Spleen (tissue), 11 donors: ENCODE results near the gene KCNE3. TPM values are rescaled to one million over a fixed set of nuclear protein-coding genes. Genes with fewer than 3 reads are reported as not detected.

Source experiments
- DNase-seq: peaks from one replicate; pipeline ENCODE4 v3.0.0-alpha.2; 2020
- H3K27ac ChIP-seq, 8 donors: fragments of 200-600 bp; sonication (generic) in 7 of 8; 1 replicate in 4 of 8; 2 replicates in 4 of 8; pipeline versions ENCODE4 v1.5.0 to v1.8.0; 2016 to 2021; ENCODE audit warnings: inconsistent platforms in 4 of 8, mild to moderate bottlenecking in 4 of 8, moderate library complexity in 1 of 8
- H3K27me3 ChIP-seq, 7 donors: fragments of 200-600 bp; sonication (generic) in 6 of 7; replicated peaks in 1 of 7; 1 replicate in 4 of 7; 2 replicates in 3 of 7; pipeline versions ENCODE4 v1.5.0 to v1.8.0; 2016 to 2021; ENCODE audit warnings: inconsistent platforms in 3 of 7, mild to moderate bottlenecking in 1 of 7
- H3K36me3 ChIP-seq, 6 donors: fragments of 200-600 bp; sonication (generic) in 5 of 6; 1 replicate in 4 of 6; 2 replicates in 2 of 6; pipeline versions ENCODE4 v1.5.0 to v1.8.0; 2016 to 2021; ENCODE audit warnings: inconsistent platforms in 2 of 6
- H3K4me1 ChIP-seq, 6 donors: fragments of 200-600 bp; sonication (generic) in 5 of 6; 1 replicate in 3 of 6; 2 replicates in 3 of 6; pipeline versions ENCODE4 v1.5.0 to v1.8.0; 2016 to 2021; ENCODE audit warnings: inconsistent platforms in 3 of 6
- H3K4me3 ChIP-seq, 8 donors: fragments of 200-600 bp; sonication (generic) in 7 of 8; 1 replicate in 4 of 8; 2 replicates in 4 of 8; pipeline versions ENCODE4 v1.5.0 to v1.8.0; 2016 to 2021; ENCODE audit warnings: inconsistent platforms in 4 of 8, mild to moderate bottlenecking in 4 of 8, moderate library complexity in 2 of 8
- H3K9me3 ChIP-seq, 8 donors: fragments of 200-600 bp; sonication (generic) in 7 of 8; 1 replicate in 4 of 8; 2 replicates in 4 of 8; pipeline versions ENCODE4 v1.5.0 to v1.8.0; 2016 to 2021; ENCODE audit warnings: inconsistent platforms in 4 of 8
- POLR2A ChIP-seq, 3 donors: fragments of 450-650 bp; IDR thresholded peaks; one replicate each; pipeline ENCODE4 v1.5.1; 2017; ENCODE audit warnings: antibody characterized with exemption in 3 of 3, mild to moderate bottlenecking in 1 of 3
- POLR2AphosphoS5 ChIP-seq, 3 donors: sonication (generic); formaldehyde crosslinking; IDR thresholded peaks; one replicate each; pipeline ENCODE4 v1.5.1; 2017; ENCODE audit warnings: antibody characterized with exemption in 3 of 3
- WGBS, 5 donors: extraction: QIAGEN DNeasy Blood & Tissue Kit in 3 of 5; methylation state at CpG; one replicate each; pipeline versions ENCODE4 v1.1.5 to v1.1.7; 2013 to 2018; 5-methylcytosine and 5-hydroxymethylcytosine counted together
- intact Hi-C: fragments of 100-400 bp; cut with DNase I; formaldehyde crosslinking; loops from one replicate; pipeline ENCODE4 v1.15.0; 2023; ENCODE audit warnings: low total_unique reads
- polyA plus RNA-seq, 3 donors: library from polyadenylated mRNA; stranded (reverse); fragments of 200-250 nt; gene quantifications; one replicate each; pipeline ENCODE4 v1.2.1, GENCODE V29; 2013
- total RNA-seq, 7 donors: library from RNA; depleted of rRNA in 3 of 7; stranded (reverse); fragments of >200 nt in 3 of 7; fragmentation: NEBNext Ultra II Directional in 4 of 7; extraction: Animal tissue kit (Norgen Biotek cat#: 25700) in 4 of 7; gene quantifications; one replicate each; pipeline versions ENCODE4 v1.1.0 to v1.2.1, GENCODE V29; 2016 to 2021
- TF ChIP-seq, protein P1 (sequence below), 11 experiments: fragments of 200-600 bp in 7 of 11; fragments of 450-650 bp in 4 of 11; sonication (generic) in 4 of 11; IDR thresholded peaks in 8 of 11; conservative IDR thresholded peaks in 3 of 11; 1 replicate in 7 of 11; 2 replicates in 4 of 11; pipeline versions ENCODE4 v1.4.0 to v1.8.0; 2016 to 2021; ENCODE audit warnings: antibody characterized with exemption in 11 of 11, inconsistent platforms in 4 of 11, mild to moderate bottlenecking in 1 of 11
- donor health status: healthy with polysubstance abuse.
- donor health status: DM: no; HTN: no; CAD: no; lungs with moderate emphysema.
- donor health status: DM: no; HTN: no; CAD: no.
- donor health status: Bipolar disorder and iron deficiency.
- donor health status: healthy.
- donor health status: DM: no; HTN: no; CAD: no.
- donor health status: DM: yes; HTN: yes; CAD: no.

The KCNE3 gene
- total and polyA plus RNA-seq, 10 donors = 4.2 to 61.8 (median 23.3) TPM

DNA sequence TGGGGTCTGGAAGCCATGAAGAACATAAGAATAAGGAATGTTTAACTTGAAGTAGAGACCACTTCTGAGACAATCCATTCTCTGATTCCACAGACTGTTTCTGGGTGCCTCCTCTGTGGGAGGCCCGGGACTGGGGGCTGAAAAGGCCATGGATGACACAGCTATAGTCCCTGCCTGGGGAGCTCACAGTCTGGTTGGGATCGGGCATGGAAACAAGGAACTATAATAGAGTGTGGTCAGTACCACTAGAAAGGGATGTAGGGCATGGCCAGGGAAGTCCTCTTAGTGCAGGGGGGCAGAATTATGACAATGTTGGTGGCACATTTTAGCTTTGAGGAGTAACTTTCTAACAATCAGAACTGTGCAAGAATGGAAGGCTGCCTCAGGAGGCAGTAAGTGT lies 9.2 kb upstream of the KCNE3 start:
- Histone ChIP-seq H3K4me1 (peaks cover 0 to 10% (median 0%) of the 10 kb centered on the region in 6 donors), H3K36me3 (no peaks in the 10 kb centered on the region), H3K27me3 (peaks cover 0 to 4% (median 0%) of the 10 kb centered on the region in 7 donors), H3K9me3 (no peaks in the 10 kb centered on the region), H3K27ac (no peak overlapping the region), H3K4me3 (no peak overlapping the region)
- no peak for DNase-seq
- intact Hi-C loops = no loop called here
- TF ChIP-seq, protein P1, sequence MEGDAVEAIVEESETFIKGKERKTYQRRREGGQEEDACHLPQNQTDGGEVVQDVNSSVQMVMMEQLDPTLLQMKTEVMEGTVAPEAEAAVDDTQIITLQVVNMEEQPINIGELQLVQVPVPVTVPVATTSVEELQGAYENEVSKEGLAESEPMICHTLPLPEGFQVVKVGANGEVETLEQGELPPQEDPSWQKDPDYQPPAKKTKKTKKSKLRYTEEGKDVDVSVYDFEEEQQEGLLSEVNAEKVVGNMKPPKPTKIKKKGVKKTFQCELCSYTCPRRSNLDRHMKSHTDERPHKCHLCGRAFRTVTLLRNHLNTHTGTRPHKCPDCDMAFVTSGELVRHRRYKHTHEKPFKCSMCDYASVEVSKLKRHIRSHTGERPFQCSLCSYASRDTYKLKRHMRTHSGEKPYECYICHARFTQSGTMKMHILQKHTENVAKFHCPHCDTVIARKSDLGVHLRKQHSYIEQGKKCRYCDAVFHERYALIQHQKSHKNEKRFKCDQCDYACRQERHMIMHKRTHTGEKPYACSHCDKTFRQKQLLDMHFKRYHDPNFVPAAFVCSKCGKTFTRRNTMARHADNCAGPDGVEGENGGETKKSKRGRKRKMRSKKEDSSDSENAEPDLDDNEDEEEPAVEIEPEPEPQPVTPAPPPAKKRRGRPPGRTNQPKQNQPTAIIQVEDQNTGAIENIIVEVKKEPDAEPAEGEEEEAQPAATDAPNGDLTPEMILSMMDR (IDR thresholded peaks at IDR 0.05 in 8 of 11, conservative IDR thresholded peaks at IDR 0.05 in 3 of 11) = no peak
- TF ChIP-seq POLR2A (IDR thresholded peaks at IDR 0.05) (no peak), POLR2AphosphoS5 (IDR thresholded peaks at IDR 0.05) (no peak)
- WGBS, 5 donors = 70 to 89% (median 82%) methylated on average over 2 of the region's 2 CpGs

DNA sequence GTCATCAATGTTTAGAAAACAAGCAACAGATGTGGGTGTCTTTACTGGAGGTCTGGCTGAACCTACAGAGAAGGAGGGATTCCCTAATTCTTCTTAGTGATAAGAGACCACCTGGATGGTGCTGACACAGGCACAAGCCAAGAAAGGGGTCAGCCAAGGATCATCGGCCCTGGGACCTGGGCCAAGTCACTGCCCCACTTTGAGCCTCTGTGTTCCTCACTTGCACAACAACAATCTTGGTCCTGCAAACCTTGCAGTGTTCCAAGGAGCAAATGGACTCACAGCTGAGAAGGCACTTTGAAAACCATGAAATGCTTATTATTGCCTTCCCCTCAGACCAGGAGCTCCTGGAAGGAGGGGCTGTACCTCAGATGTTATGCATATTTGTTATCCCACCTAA lies 7.0 kb upstream of the KCNE3 start:
- TF ChIP-seq, protein P1 (IDR thresholded peaks at IDR 0.05 in 8 of 11, conservative IDR thresholded peaks at IDR 0.05 in 3 of 11) = no peak
- TF ChIP-seq POLR2AphosphoS5 (IDR thresholded peaks at IDR 0.05) = no peak
- no peak for TF ChIP-seq POLR2A (IDR thresholded peaks at IDR 0.05)
- DNase-seq = no peak
- peaks cover 0 to 4% (median 0%) of the 10 kb centered on the region in 6 donors for H3K4me1 ChIP-seq
- H3K27me3 ChIP-seq = peaks cover 0 to 2% (median 0%) of the 10 kb centered on the region in 7 donors
- no peaks in the 10 kb centered on the region for H3K36me3 ChIP-seq
- intact Hi-C loops = no loop called here
- no peak overlapping the region for H3K4me3 ChIP-seq
- H3K9me3 ChIP-seq = no peaks in the 10 kb centered on the region
- 33 to 64% (median 44%) methylated on average over 1 of the region's 1 CpG for WGBS, 5 donors
- peak overlapping the region in 1 of 8 donors; percentile 55 for H3K27ac ChIP-seq

DNA sequence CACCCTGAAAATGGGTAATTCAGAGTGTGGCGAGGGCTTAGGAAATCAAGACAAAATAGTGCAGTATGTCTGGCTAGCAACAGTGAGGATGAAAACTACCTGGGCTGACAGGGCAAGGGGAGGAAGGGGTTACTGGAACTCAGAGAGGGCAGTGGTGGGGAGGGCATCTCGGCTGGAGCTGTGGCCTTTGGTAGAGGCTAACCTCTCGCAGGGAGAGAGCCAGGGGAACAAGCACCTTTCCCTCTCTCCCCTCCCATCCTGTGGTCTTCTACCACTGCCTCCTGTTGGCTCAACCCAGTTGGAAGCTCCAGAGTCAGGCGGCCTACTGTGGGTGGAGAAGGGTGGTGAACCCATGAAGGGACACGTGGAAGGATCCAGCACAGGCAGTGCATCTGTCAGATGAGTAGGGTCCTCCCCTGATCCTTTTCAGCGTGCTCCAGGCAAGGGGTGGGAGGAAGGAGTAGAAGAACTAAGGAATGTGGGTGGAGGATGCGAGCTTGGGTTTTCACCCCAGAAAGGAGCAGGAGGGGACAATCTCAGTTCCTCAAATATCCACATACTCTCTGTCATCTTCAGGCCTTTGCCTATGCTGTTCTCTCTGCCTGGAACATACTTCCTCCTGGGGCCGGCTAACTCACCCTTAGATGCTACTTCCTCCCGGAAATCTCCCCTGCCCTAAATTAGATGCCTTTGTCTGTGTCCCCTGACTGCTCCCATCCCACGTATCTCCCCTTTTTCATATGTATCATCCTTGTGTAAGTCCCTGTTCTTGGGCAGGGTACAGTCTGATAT lies 6.2 kb upstream of the KCNE3 start:
- Histone ChIP-seq H3K9me3 (no peaks in the 10 kb centered on the region), H3K4me3 (no peak overlapping the region), H3K36me3 (no peaks in the 10 kb centered on the region), H3K27ac (peak overlapping the region in 1 of 8 donors; percentile 55), H3K27me3 (no peaks in the 10 kb centered on the region), H3K4me1 (peaks cover 0 to 10% (median 2%) of the 10 kb centered on the region in 6 donors)
- DNase-seq = no peak
- WGBS, 5 donors = 65 to 69% (median 68%) methylated on average over 10 of the region's 10 CpGs
- intact Hi-C loops = no loop called here
- TF ChIP-seq POLR2A (IDR thresholded peaks at IDR 0.05) (no peak), POLR2AphosphoS5 (IDR thresholded peaks at IDR 0.05) (no peak)
- TF ChIP-seq, protein P1 (IDR thresholded peaks at IDR 0.05 in 8 of 11, conservative IDR thresholded peaks at IDR 0.05 in 3 of 11) = no peak

DNA sequence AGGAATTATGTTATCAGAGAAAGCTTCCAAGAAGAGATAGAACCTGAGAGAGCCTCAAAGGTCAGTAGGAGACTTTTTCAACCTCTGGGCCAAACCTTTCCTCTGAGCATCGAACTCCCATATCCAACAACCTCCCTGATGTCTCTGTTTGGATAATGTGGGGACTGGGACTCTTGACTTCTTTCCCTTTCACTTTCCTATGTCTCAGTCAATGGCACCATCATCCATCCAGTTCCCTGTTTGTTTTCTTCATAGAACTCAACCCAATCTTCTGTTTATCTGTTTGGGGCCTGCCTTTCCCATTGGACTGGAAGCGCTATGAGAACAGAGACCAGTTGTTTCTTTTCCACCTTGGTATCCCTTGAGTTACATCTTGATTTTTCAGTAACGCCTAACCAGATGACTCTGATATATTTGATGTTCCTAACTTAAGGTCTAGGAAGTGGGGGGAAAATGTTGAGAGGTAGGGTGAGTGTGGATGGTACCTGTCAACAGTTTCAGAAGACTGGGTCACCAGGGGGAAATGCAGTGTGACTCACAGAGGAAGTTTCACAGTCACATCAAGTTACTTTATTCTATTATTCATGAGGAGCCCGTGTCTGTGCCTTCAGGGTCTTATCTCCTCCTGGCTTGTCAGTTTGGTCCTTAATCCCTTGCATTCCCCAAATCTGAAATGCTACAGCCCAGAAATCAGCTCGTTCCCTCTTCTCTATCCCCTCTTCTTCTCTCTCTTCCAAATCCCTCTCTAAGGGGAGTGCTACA lies 4.5 kb upstream of the KCNE3 start:
- no peak overlapping the region for H3K27ac ChIP-seq
- H3K9me3 ChIP-seq = no peaks in the 10 kb centered on the region
- H3K4me3 ChIP-seq = no peak overlapping the region
- no peaks in the 10 kb centered on the region for H3K36me3 ChIP-seq
- TF ChIP-seq, protein P1 (IDR thresholded peaks at IDR 0.05 in 8 of 11, conservative IDR thresholded peaks at IDR 0.05 in 3 of 11) = no peak
- no peak for TF ChIP-seq POLR2AphosphoS5 (IDR thresholded peaks at IDR 0.05)
- TF ChIP-seq POLR2A (IDR thresholded peaks at IDR 0.05) = no peak
- WGBS, 5 donors = 70 to 82% (median 78%) methylated on average over 5 of the region's 5 CpGs
- no peak for DNase-seq
- peaks cover 3 to 27% (median 17%) of the 10 kb centered on the region in 6 donors for H3K4me1 ChIP-seq
- peaks cover 0 to 15% (median 0%) of the 10 kb centered on the region in 7 donors for H3K27me3 ChIP-seq
- intact Hi-C loops = no loop called here
